Ishikawa (cell line): ENCODE data around the gene KCNQ1.

Source experiments
- EP300 ChIP-seq: IDR thresholded peaks from 2 replicates; pipeline ENCODE4 v1.6.1; 2012; ENCODE audit warnings: borderline replicate concordance
- ZBTB7A ChIP-seq: IDR thresholded peaks from 2 replicates; pipeline ENCODE4 v1.6.1; 2012; ENCODE audit warnings: low read depth

DNA sequence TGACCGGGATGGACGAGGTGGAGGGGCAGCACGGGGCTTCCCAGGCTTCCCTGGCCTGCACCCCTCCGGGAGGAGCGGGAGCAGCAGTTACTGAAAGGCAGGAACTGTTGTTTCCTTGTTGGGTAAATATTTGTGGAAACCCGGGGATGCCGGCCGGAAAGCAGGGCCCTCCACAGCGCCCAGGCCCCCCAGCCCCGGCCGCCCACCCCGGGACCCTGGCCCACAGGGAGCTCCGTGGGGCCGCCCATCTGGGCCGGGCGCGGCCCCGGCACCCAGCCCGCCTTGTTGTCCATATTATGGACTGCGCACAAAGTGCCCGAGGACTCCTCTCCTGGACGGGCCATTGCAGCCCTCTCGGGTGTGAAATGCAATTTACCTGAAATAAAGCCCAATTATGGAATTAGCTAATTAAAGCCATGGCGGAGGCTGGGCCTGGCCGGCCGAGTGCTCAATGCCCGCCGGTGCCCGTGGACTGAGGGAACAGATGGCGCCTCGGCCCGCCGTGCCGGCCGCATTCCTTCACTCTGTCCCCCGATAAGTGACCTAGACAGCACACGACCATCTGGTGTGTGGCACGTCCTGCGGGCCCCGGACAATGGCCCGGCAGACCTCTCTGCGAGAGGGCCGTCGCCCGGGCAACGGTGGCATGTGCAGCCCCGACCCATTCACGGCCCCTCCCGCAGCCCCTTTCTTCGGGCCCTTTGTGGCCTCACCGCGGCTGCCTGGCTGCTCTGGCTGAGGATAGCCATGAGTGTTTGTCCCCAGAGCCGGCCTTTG lies 405.4 kb downstream of the KCNQ1 start:
- TF ChIP-seq ZBTB7A, result no peak
- TF ChIP-seq EP300, result no peak
